NCI-H69 (cell line): ENCODE data around the gene EGFLAM.

Experiments
- DNase-seq: peaks from one replicate; lab custom pipeline; 2025; lab: John Stamatoyannopoulos, UW

Gene EGFLAM

DNA sequence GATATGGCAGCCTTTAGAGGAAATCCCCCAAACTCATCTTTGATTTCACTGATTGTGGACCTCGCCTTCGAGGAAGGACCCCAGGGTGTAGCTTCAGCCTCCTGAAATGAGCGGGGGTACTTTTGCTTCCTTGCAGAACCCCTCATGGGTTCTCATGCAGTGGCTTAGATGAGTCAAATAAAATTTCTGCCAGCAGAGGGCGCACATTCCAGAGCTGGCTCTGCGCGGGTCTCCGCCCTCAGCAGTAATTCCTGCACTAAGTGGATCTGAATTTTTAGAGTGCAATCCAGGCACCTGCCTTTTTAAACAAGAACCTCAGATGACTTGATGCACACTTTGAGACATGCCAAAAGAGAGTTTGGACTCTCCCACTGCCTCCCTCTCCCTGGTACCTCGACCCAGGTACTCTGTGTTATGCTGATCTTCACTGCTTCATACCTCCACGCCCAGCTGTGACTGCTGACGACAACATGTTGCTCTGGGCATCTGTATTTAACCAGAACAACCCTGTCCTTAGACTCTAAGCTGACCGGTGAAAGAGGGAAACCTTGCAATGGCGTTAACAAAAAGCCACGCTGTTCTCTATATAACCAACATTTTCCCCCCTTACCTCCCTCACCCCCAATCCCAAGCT lies 7.3 kb downstream of the EGFLAM start:
- peak; percentile 61 for DNase-seq

GRCh38 chr5:38267372-38267771 lies 9.0 kb downstream of the EGFLAM start:
- DNase-seq, result peak; percentile 25

DNA sequence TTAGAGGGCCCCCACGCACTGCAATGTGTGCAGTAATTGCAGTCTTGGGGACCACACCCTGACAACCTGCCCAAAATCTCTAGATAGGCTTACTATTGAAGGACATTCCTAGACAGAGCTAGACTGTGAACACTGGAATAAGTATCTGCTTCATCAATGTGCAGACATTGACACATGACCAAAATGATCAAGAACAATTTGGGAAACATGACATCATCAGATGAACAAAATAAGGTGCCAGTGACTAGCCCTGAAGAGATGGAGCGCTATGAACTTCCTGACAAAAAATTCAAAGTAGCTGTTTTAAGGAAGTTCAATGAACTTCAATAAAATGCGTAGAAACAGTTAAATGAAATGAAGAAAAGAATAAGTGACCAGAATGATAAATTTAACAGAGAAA lies 15.3 kb downstream of the EGFLAM start:
- DNase-seq, result no peak

DNA sequence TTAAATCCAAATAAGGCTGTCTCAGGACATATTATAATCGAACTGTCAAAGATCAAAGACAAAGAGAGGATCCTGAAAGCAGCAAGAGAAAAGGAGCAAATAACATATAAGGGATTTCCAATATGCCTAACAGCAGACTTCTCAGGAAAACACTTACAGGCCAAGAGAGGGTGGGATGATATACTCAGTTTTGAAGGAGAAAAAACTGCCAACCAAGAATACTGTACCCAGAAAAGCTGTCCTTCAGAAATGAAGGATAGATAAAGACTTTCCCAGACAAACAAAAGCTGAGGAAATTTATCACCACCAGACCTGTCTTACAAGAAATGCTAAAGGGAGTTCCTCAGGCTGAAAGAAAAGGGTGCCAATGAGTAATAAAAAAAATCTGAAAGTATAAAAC lies 16.0 kb downstream of the EGFLAM start:
- no peak for DNase-seq

GRCh38 chr5:38284384-38284783 lies 26.0 kb downstream of the EGFLAM start:
- DNase-seq, result no peak

DNA sequence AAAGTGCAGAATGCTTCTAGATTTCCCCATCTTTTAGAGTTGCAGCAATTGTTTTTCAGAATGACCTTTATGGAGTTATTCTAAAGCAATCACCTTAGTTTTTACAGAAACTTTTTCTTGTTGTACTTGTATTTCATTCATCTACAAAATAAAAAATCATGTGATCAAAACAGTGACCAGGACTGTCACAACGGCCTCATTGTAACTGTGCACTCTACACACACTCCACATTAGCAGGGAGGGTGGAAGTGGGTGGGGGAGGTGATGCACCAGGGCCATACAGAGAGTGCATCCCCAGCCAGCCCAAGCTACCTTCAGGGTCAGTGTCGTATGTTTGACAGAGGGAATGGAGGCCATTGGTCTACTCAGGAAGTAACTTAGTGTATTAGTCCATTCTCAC lies 26.9 kb downstream of the EGFLAM start:
- DNase-seq, result no peak

GRCh38 chr5:38286002-38286401 lies 27.6 kb downstream of the EGFLAM start:
- DNase-seq, result no peak

DNA sequence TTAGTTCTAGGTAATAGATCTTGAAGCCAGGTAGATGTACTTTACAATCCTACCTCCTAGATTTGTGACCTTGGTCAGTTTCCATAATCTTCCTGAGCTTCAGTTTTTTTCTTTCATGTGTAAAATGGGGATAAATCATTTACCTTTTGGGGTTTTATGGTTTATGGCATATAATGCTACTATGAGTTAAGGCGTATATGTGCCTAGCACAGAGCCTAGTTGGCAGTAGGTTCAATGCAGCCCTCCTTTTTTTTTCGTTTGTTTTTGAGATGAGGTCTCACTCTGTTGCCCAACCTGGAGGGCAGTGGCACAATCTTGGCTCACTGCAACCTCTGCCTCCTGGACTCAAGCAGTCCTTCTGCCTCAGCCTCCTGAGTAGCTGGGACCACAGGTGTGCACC lies 28.8 kb downstream of the EGFLAM start:
- no peak for DNase-seq

GRCh38 chr5:38289457-38289856 lies 31.1 kb downstream of the EGFLAM start:
- DNase-seq, result no peak

DNA sequence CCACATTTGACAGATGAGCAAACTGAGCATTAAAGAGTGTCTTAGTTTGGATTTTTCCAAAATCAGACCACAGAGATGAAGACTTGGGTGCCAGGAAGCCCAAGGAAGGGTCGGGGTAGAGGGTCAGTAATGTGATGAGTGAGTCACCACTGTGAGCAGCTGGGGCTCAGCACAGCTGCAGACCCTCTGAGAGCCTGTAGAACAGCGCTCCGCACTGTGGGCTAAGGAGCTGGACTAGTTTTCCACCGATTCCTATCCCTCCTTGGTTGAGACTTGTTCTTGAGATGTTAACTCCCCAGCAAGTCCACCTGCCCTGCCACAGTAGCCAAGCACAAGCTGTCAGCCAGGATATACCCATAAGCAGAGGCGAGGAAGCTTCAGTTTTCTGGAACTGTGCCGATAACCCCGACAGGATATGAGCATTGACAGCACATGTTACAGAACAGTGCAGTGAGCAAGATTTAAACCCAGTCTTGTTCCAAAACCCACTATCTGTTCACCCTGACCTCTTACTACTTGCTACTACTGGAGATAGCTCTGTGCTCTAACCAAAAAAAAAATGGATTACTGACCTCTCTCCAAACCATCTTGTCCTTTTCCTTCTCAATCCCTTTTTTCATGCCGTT lies 31.8 kb downstream of the EGFLAM start:
- no peak for DNase-seq

DNA sequence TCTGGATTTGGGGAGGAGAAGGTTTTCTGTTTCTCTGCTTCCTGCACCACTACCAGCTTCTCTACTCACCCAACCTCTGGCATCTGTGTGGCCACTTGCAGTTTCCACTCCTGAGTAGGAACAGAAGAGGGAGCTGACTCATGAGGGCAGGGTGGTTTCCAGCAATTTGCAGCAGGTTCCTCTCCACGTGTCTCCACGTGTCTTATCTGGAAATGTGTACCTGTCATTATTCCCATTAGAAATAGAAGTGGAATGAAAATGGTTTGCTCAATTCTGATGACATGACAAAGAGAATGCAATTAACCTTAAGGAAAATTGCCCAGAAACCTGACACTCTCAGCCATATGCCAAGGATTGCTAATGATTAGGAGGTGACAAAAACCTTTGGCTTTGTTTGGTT lies 33.0 kb downstream of the EGFLAM start:
- DNase-seq, result peak; percentile 32

DNA sequence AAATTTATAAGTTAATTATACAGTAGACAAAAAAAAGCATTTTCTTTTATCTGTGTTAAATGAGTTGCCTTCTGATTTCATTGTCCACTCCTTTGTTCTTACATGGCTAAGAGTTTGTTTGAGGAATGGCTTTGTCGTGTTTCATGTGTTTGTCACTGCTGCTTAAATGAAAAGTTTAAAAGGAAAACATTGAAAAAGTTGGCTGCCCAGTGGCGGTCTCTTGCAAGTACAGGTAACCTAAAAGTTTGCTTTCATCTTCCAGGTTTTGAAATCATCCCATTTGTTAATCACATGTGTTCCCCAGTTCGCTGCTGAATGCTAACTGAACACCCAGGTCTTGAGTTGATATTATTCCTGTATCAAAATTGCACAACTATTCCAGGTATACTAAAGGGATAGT lies 33.9 kb downstream of the EGFLAM start:
- DNase-seq, result no peak

- no peak for DNase-seq
Measured at GRCh38 chr5:38295751-38296150, 37.4 kb downstream of the EGFLAM start.

- no peak for DNase-seq
Measured at GRCh38 chr5:38297830-38298608, 39.7 kb downstream of the EGFLAM start.

DNA sequence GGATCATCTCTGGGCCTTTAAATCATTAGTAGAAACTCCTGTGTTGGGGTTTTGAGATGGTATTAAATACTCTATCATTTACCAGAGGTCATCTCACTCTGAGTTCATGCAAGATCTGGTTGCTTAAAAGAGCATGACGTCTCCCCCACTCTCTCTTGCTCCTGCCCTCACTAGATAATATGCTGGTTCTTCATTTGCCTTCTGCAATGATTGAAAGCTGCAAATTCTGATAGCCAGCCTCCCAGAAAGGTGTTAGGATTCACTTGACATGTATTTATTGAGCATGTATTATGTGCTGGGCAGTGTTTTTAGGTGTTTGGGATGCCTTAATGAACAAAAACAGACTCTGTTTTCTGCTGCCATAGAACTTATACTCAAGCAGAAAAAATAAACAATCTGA lies 41.2 kb downstream of the EGFLAM start:
- DNase-seq, result no peak

DNA sequence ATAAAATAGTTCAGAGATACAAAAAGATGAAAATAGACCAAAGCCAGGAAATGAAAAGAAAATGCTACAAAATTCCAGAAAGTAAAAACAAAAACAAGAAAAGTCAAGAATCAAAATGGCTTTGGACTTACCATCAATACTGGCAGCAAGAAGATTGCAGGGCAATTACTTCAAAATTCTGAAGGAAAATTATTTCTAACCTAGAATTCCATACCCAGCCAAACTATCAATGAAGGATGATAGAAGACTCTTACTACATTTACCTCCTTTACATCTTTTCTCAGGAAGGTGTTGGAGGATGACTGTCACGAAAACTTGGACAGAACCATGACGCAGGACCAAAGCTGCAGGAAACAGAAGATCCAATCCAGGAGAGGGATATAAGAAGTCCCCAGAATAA lies 46.8 kb downstream of the EGFLAM start:
- DNase-seq, result no peak

DNA sequence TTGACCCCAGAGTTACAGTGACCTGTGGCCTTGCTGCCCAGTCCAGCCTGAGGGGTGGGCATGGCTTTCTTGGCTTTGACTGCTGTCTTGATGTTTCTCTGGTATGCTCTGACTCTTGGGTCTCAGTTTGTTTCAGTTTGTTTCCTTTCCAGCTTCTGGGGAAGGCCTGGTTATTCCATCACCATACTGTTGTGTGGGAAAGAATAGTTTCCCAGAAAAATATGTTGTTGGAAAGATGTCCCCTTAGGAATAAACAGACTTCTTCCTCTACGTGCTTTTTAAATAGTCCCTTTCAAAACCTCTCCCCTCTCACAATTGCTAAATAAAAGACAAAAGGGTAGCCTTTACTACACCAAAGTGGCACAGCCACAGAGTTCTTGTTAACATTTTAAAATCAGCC lies 49.5 kb downstream of the EGFLAM start:
- no peak for DNase-seq

DNA sequence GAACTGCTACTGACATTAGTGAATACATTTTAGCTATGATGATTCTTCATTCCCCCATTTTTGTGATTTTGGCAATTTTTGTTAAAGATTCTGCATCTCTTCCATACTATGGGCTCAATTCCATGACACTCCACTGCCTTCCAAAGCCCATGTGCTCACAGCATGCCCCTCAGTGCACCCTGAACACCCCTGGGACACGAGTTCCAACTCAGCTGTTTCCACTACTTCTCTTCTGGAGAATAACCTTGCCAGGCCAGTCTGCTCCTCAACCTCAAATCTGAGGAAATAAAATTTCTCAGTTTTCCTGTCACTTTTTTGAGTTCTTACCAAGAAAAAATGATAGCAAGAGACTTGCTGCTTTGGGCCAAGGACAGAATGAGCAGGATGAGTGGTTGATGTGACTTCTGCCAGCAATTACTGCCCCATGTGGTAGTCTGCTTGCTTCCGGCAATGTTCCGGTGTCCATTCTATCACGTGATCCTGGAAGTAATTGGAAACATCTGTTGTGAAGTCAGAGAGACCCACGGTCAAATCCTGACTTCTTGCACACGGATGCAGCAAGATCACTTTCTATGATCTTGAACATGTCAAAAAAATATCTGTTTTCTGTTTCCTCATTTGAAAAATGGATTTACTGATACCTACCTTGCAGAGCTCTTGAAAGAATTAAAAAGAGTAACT lies 58.3 kb downstream of the EGFLAM start:
- DNase-seq, result peak; percentile 39

GRCh38 chr5:38317868-38318267 lies 59.5 kb downstream of the EGFLAM start:
- no peak for DNase-seq

- DNase-seq, result no peak
Measured at GRCh38 chr5:38319491-38319890, 61.1 kb downstream of the EGFLAM start.

GRCh38 chr5:38321978-38322377 lies 63.6 kb downstream of the EGFLAM start:
- DNase-seq, result no peak

DNA sequence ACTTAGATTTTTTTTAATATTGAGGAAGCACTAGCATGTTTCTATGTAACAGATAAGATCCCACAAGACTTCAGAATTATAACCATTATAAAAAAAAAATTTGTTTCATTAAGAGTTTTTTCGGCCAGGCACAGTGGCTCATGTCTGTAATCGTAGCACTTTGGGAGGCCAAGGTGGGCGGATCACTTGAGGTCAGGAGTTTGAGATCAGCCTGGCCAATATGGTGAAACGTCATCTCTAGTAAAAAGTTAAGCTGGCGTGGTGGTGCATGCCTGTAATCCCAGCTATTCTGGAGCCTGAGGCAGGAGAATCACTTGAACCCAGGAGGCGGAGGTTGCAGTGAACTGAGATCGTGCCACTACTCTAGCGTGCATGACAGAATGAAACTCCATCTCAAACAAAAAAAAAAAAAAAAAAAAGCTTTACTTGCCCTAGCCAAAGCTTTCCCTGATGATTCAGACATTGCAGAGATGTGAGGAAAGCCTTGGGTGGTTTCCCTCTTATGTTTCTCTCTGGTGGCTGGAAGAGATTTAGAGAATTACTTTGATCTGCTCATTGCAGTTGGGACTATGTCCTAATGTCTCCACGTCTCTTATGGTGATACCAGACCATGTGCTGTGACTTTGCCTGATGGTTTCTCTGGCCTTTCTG lies 65.4 kb downstream of the EGFLAM start:
- no peak for DNase-seq
